Sciatic nerve (tissue), 2 donors: ENCODE measurements around the gene CDH24. TPM values are rescaled to one million over a fixed set of nuclear protein-coding genes. Genes with fewer than 3 reads are reported as not detected.
A peak's percentile ranks its signal among the peaks of the same experiment; 100 is the strongest.

Source experiments
- ATAC-seq: fragments of 200-7000 bp; cut with Tn5 transposase; one replicate; pipeline ENCODE4 v1.9.1; 2020; ENCODE audit warnings: mild to moderate bottlenecking, moderate library complexity
- DNase-seq: peaks from one replicate; pipeline ENCODE4 v3.0.0-alpha.2; 2020; ENCODE audit warnings: low spot score
- intact Hi-C: fragments of 100-400 bp; cut with DNase I; formaldehyde crosslinking; loops from one replicate; pipeline ENCODE4 v1.14.2; 2022
- total RNA-seq: library from RNA; stranded (reverse); fragmentation: NEBNext Ultra II Directional; extraction: Animal tissue kit (Norgen Biotek cat#: 25700); gene quantifications from one replicate; pipeline ENCODE4 v1.2.1, GENCODE V29; 2021
- donor health status: DM: no; HTN: no; CAD: no.
- donor health status: DM: no; HTN: no; CAD: no.

The CDH24 gene
- total RNA-seq, 1 donor from 2014 or later, result 6.5 TPM

DNA sequence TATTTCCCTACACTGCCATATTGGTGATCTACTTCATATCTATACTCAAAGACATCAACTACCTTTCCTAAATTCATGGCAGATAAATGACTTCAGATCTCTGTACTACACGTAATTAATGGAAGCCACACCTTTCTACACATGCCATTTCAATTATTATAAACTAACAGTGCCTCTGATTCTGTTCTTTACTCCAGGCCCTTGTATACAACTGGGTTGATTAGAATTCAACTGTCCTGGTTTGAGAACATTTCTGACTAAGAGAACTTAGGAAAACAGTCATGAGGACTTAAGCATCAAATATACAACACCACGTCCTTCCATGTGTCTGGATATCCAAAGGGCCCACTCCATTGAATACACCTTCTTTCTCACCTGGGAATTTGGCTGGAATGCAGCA, 35.8 kb upstream of the CDH24 start:
- ATAC-seq (no peak), DNase-seq (no peak)
- intact Hi-C loops, result no loop called here

DNA sequence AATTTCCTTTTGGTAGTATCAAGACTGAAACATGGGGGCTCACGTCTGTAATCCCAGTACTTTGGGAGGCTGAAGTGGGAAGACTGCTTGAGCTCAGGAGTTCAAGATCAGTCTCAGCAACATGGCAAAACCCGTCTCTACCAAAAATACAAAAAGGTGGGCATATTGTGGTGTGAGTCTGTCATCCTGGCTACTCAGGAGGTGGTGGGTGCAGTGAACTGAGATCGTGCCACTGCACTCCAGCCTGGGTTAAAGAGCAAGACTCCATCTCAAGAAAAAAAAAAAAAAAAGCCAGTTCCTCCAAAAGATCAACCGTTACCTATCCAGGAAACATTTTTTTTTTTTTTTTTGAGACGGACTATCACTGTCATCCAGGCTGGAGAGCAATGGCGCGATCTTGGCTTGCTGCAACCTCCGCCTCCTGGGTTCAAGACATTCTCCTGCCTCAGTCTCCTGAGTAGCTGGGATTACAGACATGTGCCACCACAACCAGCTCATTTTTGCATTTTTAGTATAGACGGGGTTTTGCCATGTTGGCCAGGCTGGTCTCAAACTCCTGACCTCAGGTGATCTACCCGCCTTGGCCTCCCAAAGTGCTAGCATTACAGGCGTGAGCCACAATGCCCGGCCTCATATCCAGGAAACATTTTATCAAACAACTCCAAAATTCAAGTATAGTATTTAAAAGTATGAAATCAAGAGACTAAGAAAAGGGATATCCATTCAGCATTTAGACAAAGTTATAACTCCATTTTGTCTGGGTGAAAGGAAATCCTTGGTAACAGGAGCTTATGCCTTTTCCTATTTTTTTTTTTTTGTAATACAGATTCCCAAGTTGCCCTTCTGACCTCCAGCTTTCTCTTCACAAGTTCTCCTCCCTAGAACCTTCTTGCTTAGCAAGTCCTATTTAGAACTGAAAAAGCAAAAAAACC, 34.2 kb upstream of the CDH24 start:
- ATAC-seq (no peak), DNase-seq (no peak)
- intact Hi-C loops, result no loop called here

- DNase-seq (no peak), ATAC-seq (no peak)
- intact Hi-C loops, result no loop called here
These were observed 32.9 kb upstream of the CDH24 start for GRCh38 chr14:23090254-23090636.

DNA sequence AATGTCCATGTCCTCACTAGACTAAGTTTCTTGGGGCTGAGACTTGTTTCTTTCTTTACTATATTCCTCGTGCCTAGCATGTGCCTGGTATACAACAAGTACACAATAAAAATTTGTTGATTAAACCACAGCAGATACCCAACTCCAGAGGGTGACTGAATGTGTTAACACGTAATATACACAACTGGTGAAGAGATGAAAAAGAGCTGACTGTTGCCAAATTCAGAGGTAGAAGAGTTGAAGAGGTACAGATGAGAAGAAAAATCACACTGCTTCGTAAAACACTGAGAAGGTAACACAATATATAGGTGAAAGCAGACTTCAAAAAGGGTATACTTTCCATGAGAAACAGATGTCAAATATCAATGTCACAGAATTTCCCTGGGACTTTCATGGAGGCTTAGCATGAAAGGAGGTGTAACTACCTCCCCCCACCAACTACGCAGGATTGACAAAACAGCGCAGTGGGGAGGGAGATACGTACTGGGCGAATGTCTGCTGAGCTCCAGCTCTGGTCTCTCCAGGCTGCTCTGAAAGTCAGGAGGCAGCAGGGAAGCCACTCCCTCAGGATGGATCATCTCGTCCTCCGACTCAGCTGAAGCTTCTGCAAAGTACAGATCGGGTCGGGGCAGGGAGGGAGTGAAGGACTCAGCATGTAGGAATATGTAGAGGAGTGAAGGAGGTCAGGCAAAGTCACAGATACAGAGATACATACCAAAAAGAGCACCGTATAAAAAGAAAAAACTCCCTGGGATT, 32.4 kb upstream of the CDH24 start:
- DNase-seq (no peak), ATAC-seq (no peak)
- intact Hi-C loops, result no loop called here

DNA sequence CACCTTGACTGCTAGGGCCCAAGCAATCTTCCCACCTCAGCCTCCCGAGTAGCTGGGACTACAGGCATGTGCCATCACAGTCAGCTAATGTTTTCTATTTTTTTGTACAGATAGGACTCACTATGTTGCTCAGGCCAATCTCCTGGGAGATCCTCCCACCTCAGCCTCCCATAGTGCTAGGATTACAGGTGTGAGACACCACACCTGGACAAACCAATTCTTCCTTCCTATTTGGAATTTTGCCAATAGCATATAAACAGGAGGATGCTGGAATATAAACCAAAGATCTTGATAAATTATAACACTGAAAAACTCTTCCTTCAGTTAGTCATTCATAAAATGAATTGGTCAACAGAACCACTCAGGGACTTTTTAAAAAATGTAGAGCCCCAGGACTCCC, 29.2 kb upstream of the CDH24 start:
- DNase-seq (no peak), ATAC-seq (no peak)
- intact Hi-C loops, result no loop called here

GRCh38 chr14:23085458-23085857, 28.1 kb upstream of the CDH24 start:
- ATAC-seq, result no peak
- no peak for DNase-seq

GRCh38 chr14:23080474-23080873, 23.2 kb upstream of the CDH24 start:
- ATAC-seq (no peak), DNase-seq (no peak)
- intact Hi-C loops, result no loop called here

More at GRCh38 chr14:23085458-23085857, 28.1 kb upstream of the CDH24 start:
- intact Hi-C loops, result no loop called here

DNA sequence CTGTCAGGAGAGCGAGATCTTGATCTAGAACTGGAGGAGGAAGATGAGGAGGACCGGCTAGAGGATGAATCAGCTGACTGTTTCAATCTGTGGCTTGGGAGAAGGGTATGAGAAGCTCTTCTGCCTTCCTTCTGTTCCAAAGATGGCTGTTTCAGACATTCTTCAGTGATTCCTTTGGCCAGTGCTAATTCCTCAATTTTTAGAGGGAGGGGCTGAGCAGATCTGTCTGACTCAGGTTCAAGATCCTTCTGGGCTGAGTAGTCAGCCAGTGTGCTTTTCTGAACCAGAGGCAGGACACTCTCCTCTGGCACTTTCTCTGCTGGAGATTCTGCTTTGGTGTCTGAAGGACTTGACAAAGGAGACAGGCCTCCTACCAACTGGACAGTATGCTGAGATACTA, 22.4 kb upstream of the CDH24 start:
- no peak for DNase-seq
- intact Hi-C loops, result no loop called here
- no peak for ATAC-seq

DNA sequence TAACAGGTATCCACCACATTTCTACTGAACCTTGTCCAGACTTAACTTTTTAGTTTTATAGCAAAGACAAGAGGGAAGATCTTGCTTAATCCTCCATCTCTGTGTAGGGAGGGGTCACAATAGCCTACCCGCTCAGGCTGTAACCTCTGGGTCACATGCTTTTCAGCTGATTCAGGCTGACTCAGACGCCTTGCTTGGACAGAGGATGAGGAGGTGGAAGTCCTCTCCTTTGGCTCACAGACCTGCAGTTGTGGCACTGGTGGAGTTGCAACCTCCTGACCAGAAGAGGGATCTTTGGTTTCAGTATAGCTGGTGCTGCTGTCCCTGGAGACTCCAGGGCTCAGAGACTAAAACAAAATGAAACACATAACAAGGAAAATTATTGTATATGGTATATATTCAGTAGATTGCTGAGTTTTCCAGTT, 21.4 kb upstream of the CDH24 start:
- DNase-seq, result peak; percentile 82
- peak; percentile 97 for ATAC-seq
- intact Hi-C loops, result no loop called here

DNA sequence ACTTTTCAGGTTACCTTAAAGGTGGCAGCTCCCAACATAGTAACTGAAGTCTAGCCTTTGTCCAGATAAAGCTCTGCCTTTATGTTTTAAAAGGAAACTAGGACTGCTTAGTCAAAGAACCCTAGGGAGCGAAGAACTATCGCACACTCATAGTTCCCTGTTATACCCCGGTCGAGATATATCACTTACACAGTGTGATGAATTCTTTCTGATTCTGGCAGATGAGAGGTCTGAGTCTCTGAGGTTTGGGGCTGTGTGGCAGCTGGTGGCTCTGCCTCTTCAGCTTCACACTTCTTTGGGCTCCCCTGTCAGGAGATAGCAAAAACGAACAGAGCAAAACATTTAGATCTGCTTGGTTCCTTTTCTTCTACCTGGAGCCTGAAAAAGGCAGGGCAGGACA, 20.6 kb upstream of the CDH24 start:
- DNase-seq, result no peak
- ATAC-seq, result no peak
- intact Hi-C loops, result no loop called here

- ATAC-seq, result peak; percentile 16
- intact Hi-C loops, result no loop called here
- no peak for DNase-seq
These were observed 19.6 kb upstream of the CDH24 start for GRCh38 chr14:23076785-23077408.

DNA sequence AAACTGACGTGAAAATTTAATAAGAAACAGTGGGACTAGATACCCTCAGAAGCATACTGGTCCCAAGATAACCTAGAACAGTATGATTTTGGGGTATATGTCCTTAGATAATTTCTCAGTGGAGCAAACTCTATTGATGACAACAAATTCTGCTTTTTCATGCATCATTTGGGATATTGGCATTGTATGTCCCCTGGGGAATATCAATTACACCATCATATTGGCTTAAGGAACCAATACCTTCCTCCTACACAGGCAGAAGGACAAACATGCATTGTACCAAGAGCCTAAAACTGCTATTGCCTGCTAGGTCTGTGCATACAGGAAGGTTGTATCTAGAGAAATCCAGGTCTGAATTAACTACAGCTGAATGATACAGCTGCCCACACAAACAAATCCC, 17.6 kb upstream of the CDH24 start:
- DNase-seq (no peak), ATAC-seq (no peak)
- intact Hi-C loops, result no loop called here

- no peak for ATAC-seq
- no peak for DNase-seq
- intact Hi-C loops, result no loop called here
These were observed 14.7 kb upstream of the CDH24 start for GRCh38 chr14:23071921-23072539.

- ATAC-seq, result peak; percentile 94
- intact Hi-C loops, result no loop called here
- peak; percentile 84 for DNase-seq
These were observed 14.1 kb upstream of the CDH24 start for GRCh38 chr14:23071244-23071920.

DNA sequence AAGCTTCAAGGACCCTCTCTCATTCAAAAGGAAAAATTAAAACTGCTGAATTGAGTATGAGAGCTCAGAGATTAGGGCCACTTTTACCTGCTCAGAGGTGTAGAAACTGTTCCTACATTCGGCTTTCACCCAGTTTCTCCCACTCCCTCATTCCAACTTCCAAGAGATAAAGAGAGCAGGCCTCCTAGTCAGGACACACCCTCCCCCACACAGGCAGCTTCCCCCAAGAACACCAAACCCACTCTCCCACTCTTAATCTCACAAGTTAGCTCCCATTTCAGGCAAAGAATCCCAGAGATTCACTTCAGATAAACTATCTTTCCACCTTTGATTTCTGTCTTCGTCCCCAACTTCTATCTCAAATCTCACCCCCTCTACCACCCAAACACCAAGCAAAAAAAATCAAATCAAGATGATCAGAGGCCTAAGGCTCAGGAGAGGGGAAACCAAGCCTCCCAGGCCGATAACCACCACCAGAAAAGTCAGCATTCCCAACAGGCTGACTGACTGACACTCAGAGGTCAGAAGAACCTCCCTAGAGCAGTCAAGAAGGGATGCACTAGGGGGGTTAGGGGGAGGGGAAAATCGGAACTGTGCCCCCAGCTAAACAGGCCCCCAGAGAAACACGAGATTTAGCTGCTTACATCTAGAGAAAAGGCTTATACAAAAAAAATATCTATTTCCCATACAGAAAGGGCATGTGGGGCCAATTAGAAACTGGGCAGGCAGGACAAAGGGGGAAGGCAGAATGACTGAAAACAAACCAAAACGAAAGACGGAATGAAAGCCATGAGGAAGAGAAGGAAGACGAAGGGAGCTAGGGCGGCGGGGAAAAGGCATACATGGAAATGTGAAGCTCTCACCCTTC, 13.2 kb upstream of the CDH24 start:
- intact Hi-C loops, result no loop called here
- ATAC-seq (no peak), DNase-seq (no peak)

- intact Hi-C loops, result no loop called here
- DNase-seq, result no peak
- ATAC-seq, result no peak
These were observed 12.1 kb upstream of the CDH24 start for GRCh38 chr14:23069413-23069806.

DNA sequence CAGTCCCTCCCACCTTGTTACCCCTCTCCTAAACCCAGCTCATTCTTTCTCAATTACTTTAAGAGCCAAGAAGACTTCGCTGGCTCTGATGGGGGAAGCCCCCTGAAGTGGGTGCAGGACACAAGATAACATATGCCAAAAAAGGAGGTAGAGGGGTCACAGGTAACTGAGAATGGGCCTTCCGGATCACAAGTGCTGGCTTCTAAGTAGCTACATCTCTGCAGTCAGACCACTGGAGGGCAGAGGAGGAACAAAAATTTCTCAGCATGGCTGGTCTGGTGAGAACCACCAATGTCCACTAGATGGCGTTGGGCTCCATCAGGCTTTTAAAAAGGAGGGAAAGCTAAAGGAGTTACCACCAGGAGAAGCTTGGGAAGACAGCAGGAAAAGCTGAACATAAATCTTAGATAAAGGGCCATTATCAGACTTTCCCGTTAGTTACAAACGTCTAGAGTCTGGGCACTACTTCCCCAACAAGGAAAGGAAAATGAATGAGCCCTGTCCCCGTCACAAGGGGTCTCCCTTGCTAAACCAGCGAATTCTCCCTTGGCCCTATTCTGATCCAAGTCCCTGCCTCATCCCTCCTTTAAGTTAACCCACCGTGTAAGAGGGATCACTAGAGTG, 11.6 kb upstream of the CDH24 start:
- intact Hi-C loops, result no loop called here
- ATAC-seq (peak; percentile 79), DNase-seq (peak; percentile 85)
